Activated T-cell treated with anti-CD3 and anti-CD28 coated beads for 24 hours (primary cell): ENCODE data around the gene OSTF1.

Experiments used
- DNase-seq: peaks from one replicate; pipeline ENCODE4 v3.0.0-alpha.2; 2020; ENCODE audit warnings: low read depth

Gene OSTF1

GRCh38 chr9:75087824-75088645, at the start of gene OSTF1, which contains the start of gene NMRK1:
Gene OSTF1, plus strand, starts transcription at chr9:75088514. Its CDS starts 179 bp downstream, at chr9:75088693.
Gene NMRK1, minus strand, starts transcription at chr9:75088155. Its CDS starts 5,040 bp downstream, at chr9:75083115.
- peak; percentile 91 for DNase-seq

- DNase-seq = no peak
Measured at GRCh38 chr9:75039009-75039408, 49.3 kb upstream of the OSTF1 start.

GRCh38 chr9:75039801-75040200, 48.5 kb upstream of the OSTF1 start:
- DNase-seq = no peak

- no peak for DNase-seq
Measured at GRCh38 chr9:75041041-75041440, 47.3 kb upstream of the OSTF1 start.

GRCh38 chr9:75046725-75047345, 41.5 kb upstream of the OSTF1 start:
- no peak for DNase-seq

- no peak for DNase-seq
Measured at GRCh38 chr9:75047506-75047905, 40.8 kb upstream of the OSTF1 start.

- DNase-seq = no peak
Measured at GRCh38 chr9:75051285-75051684, 37.0 kb upstream of the OSTF1 start.

- no peak for DNase-seq
Measured at GRCh38 chr9:75053869-75054268, 34.4 kb upstream of the OSTF1 start.

- no peak for DNase-seq
Measured at GRCh38 chr9:75054368-75055001, 33.8 kb upstream of the OSTF1 start.

GRCh38 chr9:75061169-75061568, 27.1 kb upstream of the OSTF1 start:
- no peak for DNase-seq

- no peak for DNase-seq
Measured at GRCh38 chr9:75063556-75064305, 24.6 kb upstream of the OSTF1 start.

- no peak for DNase-seq
Measured at GRCh38 chr9:75064307-75065025, 23.8 kb upstream of the OSTF1 start.

GRCh38 chr9:75065510-75065909, 22.8 kb upstream of the OSTF1 start:
- no peak for DNase-seq

GRCh38 chr9:75067894-75068293, 20.4 kb upstream of the OSTF1 start:
- DNase-seq = no peak

GRCh38 chr9:75069171-75069570, 19.1 kb upstream of the OSTF1 start:
- no peak for DNase-seq

GRCh38 chr9:75071530-75072122, 16.7 kb upstream of the OSTF1 start:
- DNase-seq = peak; percentile 49

GRCh38 chr9:75072895-75073294, 15.4 kb upstream of the OSTF1 start:
- no peak for DNase-seq

- DNase-seq = no peak
Measured at GRCh38 chr9:75081632-75082031, 6.7 kb upstream of the OSTF1 start.

- DNase-seq = no peak
Measured at GRCh38 chr9:75083188-75083970, 4.9 kb upstream of the OSTF1 start.

- DNase-seq = no peak
Measured at GRCh38 chr9:75084081-75084672, 4.1 kb upstream of the OSTF1 start.
